Endothelial cell of umbilical vein (primary cell): ENCODE results near the gene TRIM37. TPM values are rescaled to one million over a fixed set of nuclear protein-coding genes. Genes with fewer than 3 reads are reported as not detected.

Experiments
- BruUV-seq: library from RNA; stranded (reverse); fragments of 400-500 nt; replicated peaks from 2 replicates; lab custom pipeline; 2021; lab: Mats Ljungman, UMichigan
- CTCF ChIA-PET: fragments of 300-600, 350-600 bp; sonication (Branson Sonifier 250); formaldehyde crosslinking; loops from one replicate; lab custom pipeline; 2021; ENCODE audit warnings: antibody characterized with exemption, inconsistent platforms; lab: Charles Lee
- POLR2A ChIA-PET: fragments of 300-600, 350-600 bp; sonication (Branson Sonifier 250); formaldehyde crosslinking; loops from one replicate; lab custom pipeline; 2021; ENCODE audit warnings: antibody characterized with exemption, inconsistent platforms; lab: Charles Lee
- DNase-seq: peaks from one replicate; pipeline ENCODE4 v3.0.0-alpha.2; 2011; ENCODE audit warnings: low read depth, low spot score
- FAIRE-seq: peaks from 2 replicates; lab custom pipeline; 2011; peaks lifted over from hg19 to GRCh38; lab: Jason Lieb, UNC
- H2AFZ ChIP-seq: 2 replicates; pipeline ENCODE4 v1.6.0; 2012; ENCODE audit warnings: low read depth, low read length, control low read depth, inconsistent platforms
- H3K27ac ChIP-seq: 2 replicates; pipeline ENCODE4 v1.5.1; 2011; ENCODE audit warnings: low read depth, mild to moderate bottlenecking, control low read depth, low read length, moderate library complexity; ENCODE audit not compliant: insufficient read depth
- H3K27me3 ChIP-seq, 2 experiments: 2 replicates each; pipeline versions ENCODE4 v1.6.0 to v1.6.1; 2011; ENCODE audit warnings: low read length in 2 of 2, mixed read lengths in 1 of 2; ENCODE audit not compliant: control insufficient read depth in 2 of 2, insufficient read depth in 2 of 2
- H3K36me3 ChIP-seq, 2 experiments: 2 replicates in 1 of 2; 3 replicates in 1 of 2; pipeline ENCODE4 v1.5.1; 2011; ENCODE audit warnings: low read length in 2 of 2, mild to moderate bottlenecking in 1 of 2, moderate library complexity in 1 of 2; ENCODE audit not compliant: control insufficient read depth in 2 of 2, insufficient read depth in 2 of 2; ENCODE audit errors: extremely low read depth in 1 of 2
- H3K4me1 ChIP-seq: 3 replicates; pipeline ENCODE4 v1.5.1; 2011; ENCODE audit warnings: mild to moderate bottlenecking, low read length; ENCODE audit not compliant: control insufficient read depth, insufficient read depth; ENCODE audit errors: extremely low read depth
- H3K4me2 ChIP-seq: 2 replicates; pipeline ENCODE4 v1.6.1; 2011; ENCODE audit warnings: low read length, control low read depth, mixed read lengths; ENCODE audit not compliant: insufficient read depth
- H3K4me3 ChIP-seq, 3 experiments: fragments of 200-600 bp in 1 of 3; sonication (generic), shearing (Covaris generic) in 1 of 3; replicated peaks in 1 of 3; 2 replicates each; pipeline ENCODE4 v1.5.1; 2011 to 2016; ENCODE audit warnings: control low read depth in 3 of 3, low read length in 3 of 3, mild to moderate bottlenecking in 2 of 3, inconsistent platforms in 1 of 3, low read depth in 1 of 3, moderate library complexity in 1 of 3; ENCODE audit not compliant: insufficient read depth in 1 of 3
- H3K79me2 ChIP-seq: 2 replicates; pipeline ENCODE4 v1.6.0; 2012; ENCODE audit warnings: low read length, inconsistent platforms; ENCODE audit not compliant: control insufficient read depth, insufficient read depth
- H3K9ac ChIP-seq: replicated peaks from 2 replicates; pipeline ENCODE3; 2011; ENCODE audit warnings: low read length, control low read depth; ENCODE audit not compliant: insufficient read depth; ENCODE audit errors: extremely low read depth
- H3K9me1 ChIP-seq: replicated peaks from 3 replicates; pipeline ENCODE4 v1.6.0; 2011; ENCODE audit warnings: mild to moderate bottlenecking, low read length; ENCODE audit not compliant: control insufficient read depth, insufficient read depth; ENCODE audit errors: extremely low read depth
- H3K9me3 ChIP-seq: replicated peaks from 2 replicates; pipeline ENCODE4 v1.5.1; 2012; ENCODE audit warnings: low read length, inconsistent platforms; ENCODE audit not compliant: control insufficient read depth, insufficient read depth
- H4K20me1 ChIP-seq: replicated peaks from 2 replicates; pipeline ENCODE3; 2011; ENCODE audit warnings: mild to moderate bottlenecking, low read length; ENCODE audit not compliant: control insufficient read depth, insufficient read depth; ENCODE audit errors: extremely low read depth
- EZH2 ChIP-seq: IDR thresholded peaks from 2 replicates; pipeline ENCODE4 v1.6.1; 2012; ENCODE audit warnings: borderline replicate concordance, low read depth, mild to moderate bottlenecking, moderate library complexity, low read length, inconsistent platforms; ENCODE audit not compliant: severe bottlenecking
- FOS ChIP-seq: IDR thresholded peaks from 2 replicates; pipeline ENCODE4 v1.6.1; 2011; ENCODE audit warnings: mild to moderate bottlenecking, low read length, moderate library complexity, borderline replicate concordance; ENCODE audit not compliant: insufficient read depth
- GATA2 ChIP-seq: IDR thresholded peaks from 2 replicates; pipeline ENCODE4 v1.7.0; 2011; ENCODE audit warnings: low read depth, mild to moderate bottlenecking, moderate library complexity, mixed read lengths, low read length; ENCODE audit not compliant: insufficient read length, insufficient read depth
- JUN ChIP-seq: IDR thresholded peaks from 2 replicates; pipeline ENCODE4 v1.6.1; 2011; ENCODE audit warnings: borderline replicate concordance, low read depth; ENCODE audit not compliant: insufficient read length, insufficient read depth
- MYC ChIP-seq: IDR thresholded peaks from one replicate; pipeline ENCODE4 v1.6.1; 2011; ENCODE audit warnings: mild to moderate bottlenecking, low read depth, low read length
- POLR2A ChIP-seq: IDR thresholded peaks from 2 replicates; pipeline ENCODE4 v1.6.1; 2012; ENCODE audit warnings: low read depth, mild to moderate bottlenecking, control low read depth, low read length
- POLR2AphosphoS5 ChIP-seq: IDR thresholded peaks from 2 replicates; pipeline ENCODE4 v1.6.1; 2012; ENCODE audit warnings: low read depth, mild to moderate bottlenecking, control low read depth, low read length, moderate library complexity; ENCODE audit not compliant: insufficient read depth
- dilution Hi-C: fragments of 300-500 bp; cut with MboI; formaldehyde crosslinking; loops from one replicate; pipeline ENCODE4 v1.15.0; 2019; ENCODE audit warnings: low sequenced_read_pairs; ENCODE audit not compliant: extremely low pct_ligation_motif_present
- intact Hi-C: fragments of 100-400 bp; cut with micrococcal nuclease; formaldehyde crosslinking; loops from one replicate; pipeline ENCODE4 v1.10.0; 2022
- polyA plus RNA-seq, 4 experiments: library from polyadenylated mRNA; depleted of rRNA in 3 of 4; stranded (reverse) in 3 of 4; unstranded in 1 of 4; fragments of >200 nt; gene quantifications; 2 replicates each; pipeline versions ENCODE4 v1.2.1 to v1.2.3, GENCODE V29; 2011 to 2012; ENCODE audit warnings: missing spikeins in 1 of 4
- total RNA-seq: library from RNA; stranded (reverse); gene quantifications from 2 replicates; pipeline ENCODE4 v1.2.3, GENCODE V29; 2021
- TF ChIP-seq, protein P1 (sequence below): IDR thresholded peaks from 2 replicates; pipeline ENCODE4 v1.6.1; 2011; ENCODE audit not compliant: insufficient read depth, insufficient read length
- TF ChIP-seq, protein P2 (sequence below), 2 donors: IDR thresholded peaks; 1 replicate in 1 of 2; 2 replicates in 1 of 2; pipeline ENCODE4 v1.5.1; 2011; ENCODE audit warnings: low read length in 2 of 2, mild to moderate bottlenecking in 2 of 2, moderate library complexity in 2 of 2, control low read depth in 1 of 2, inconsistent platforms in 1 of 2, low read depth in 1 of 2; ENCODE audit not compliant: insufficient read depth in 1 of 2; ENCODE audit errors: extremely low read depth in 1 of 2

The TRIM37 gene
- total and polyA plus RNA-seq, 2 donors (not counting 3 experiments of a cell fraction or from before 2014, with no cell fraction given): 18.8 to 41.9 TPM

DNA sequence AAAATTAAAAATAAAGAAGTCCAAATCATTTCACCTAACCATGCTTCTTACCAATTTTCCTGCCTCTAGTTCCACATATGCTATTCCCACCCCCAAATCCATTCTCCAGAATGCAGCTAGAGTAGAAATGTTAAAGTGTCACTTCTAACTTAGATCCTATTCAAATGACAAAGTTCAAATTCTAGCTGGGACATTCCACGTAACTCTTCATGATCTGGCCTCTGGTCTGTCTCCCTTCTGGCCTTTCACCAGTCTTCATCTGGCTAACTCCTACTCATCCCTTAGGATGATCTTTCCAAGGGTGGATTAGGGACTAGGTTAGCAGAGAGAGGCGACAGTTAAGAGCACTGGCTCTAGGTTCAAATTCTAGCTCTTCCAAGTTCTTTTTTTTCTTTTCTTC is 97.9 kb downstream of the TRIM37 start:
- CTCF ChIA-PET: interaction anchor here (0.8 to 1.5 kb wide), 2 partner anchors 298 to 490 kb away, joined by 3 read pairs; no protein-coding TSS in a partner anchor
- dilution Hi-C loops: no loop called here

DNA sequence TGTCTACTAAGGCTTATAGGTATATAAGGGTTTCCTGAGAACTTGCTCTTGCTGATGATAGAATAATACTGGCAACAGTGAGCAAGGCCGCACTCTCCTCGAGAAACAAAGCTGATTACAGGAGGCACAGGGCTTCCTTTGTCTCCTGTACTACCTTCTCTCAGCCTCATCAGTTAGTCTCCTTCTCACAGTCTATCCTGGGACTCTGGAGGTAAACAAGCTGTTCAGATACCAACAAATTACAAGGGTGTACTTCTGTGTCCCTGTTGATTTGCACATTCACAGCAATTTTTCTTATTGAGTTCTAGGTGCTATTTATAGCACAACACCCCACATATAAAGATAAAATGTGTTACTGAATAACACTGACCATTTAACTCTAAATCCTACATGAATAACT is 98.7 kb downstream of the TRIM37 start:
- Histone ChIP-seq H3K27me3 (no peaks in the 10 kb centered on the region), H3K27ac (no peak overlapping the region), H3K4me2 (no peak overlapping the region), H3K4me1 (peaks cover 11% of the 10 kb centered on the region), H2AFZ (no peak overlapping the region), H3K9me1 (no peaks in the 10 kb centered on the region), H3K9ac (no peak overlapping the region), H3K79me2 (no peaks in the 10 kb centered on the region), H4K20me1 (no peaks in the 10 kb centered on the region), H3K36me3 (peaks cover 2 to 3% of the 10 kb centered on the region in 2 experiments), H3K9me3 (no peaks in the 10 kb centered on the region), H3K4me3 (no peak overlapping the region)
- ChIA-PET CTCF (interaction anchor here (0.8 to 1.5 kb wide), 2 partner anchors 297 to 489 kb away, joined by 3 to 5 read pairs; no protein-coding TSS in a partner anchor), POLR2A (no interaction called here)
- TF ChIP-seq FOS: no peak
- TF ChIP-seq POLR2AphosphoS5: no peak
- TF ChIP-seq, protein P1, sequence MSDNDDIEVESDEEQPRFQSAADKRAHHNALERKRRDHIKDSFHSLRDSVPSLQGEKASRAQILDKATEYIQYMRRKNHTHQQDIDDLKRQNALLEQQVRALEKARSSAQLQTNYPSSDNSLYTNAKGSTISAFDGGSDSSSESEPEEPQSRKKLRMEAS: no peak
- no peak for TF ChIP-seq JUN
- TF ChIP-seq MYC: no peak
- TF ChIP-seq EZH2: no peak
- TF ChIP-seq GATA2: no peak
- TF ChIP-seq POLR2A: no peak
- TF ChIP-seq, protein P2, sequence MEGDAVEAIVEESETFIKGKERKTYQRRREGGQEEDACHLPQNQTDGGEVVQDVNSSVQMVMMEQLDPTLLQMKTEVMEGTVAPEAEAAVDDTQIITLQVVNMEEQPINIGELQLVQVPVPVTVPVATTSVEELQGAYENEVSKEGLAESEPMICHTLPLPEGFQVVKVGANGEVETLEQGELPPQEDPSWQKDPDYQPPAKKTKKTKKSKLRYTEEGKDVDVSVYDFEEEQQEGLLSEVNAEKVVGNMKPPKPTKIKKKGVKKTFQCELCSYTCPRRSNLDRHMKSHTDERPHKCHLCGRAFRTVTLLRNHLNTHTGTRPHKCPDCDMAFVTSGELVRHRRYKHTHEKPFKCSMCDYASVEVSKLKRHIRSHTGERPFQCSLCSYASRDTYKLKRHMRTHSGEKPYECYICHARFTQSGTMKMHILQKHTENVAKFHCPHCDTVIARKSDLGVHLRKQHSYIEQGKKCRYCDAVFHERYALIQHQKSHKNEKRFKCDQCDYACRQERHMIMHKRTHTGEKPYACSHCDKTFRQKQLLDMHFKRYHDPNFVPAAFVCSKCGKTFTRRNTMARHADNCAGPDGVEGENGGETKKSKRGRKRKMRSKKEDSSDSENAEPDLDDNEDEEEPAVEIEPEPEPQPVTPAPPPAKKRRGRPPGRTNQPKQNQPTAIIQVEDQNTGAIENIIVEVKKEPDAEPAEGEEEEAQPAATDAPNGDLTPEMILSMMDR (IDR thresholded peaks at IDR 0.05; ENCODE audit: extremely low read depth in 1 of 2, insufficient read depth in 1 of 2, low read depth in 1 of 2, low read length in 2 of 2): no peak
- no TSS peak for BruUV-seq
- DNase-seq (no peak), FAIRE-seq (no peak)
- dilution Hi-C loops (no loop called here), intact Hi-C loops (no loop called here)

More for the DNA sequence above, 97.9 kb downstream of the TRIM37 start:
- Histone ChIP-seq H3K4me1 (peaks cover 10% of the 10 kb centered on the region), H4K20me1 (no peaks in the 10 kb centered on the region), H3K27me3 (no peaks in the 10 kb centered on the region), H3K4me3 (no peak overlapping the region), H3K79me2 (no peaks in the 10 kb centered on the region), H3K9me1 (no peaks in the 10 kb centered on the region), H3K27ac (no peak overlapping the region), H3K4me2 (no peak overlapping the region), H3K9ac (no peak overlapping the region), H2AFZ (no peak overlapping the region), H3K9me3 (no peaks in the 10 kb centered on the region), H3K36me3 (peaks cover 2 to 3% of the 10 kb centered on the region in 2 experiments)
- intact Hi-C loops: no loop called here
- POLR2A ChIA-PET: no interaction called here
- no TSS peak for BruUV-seq
- DNase-seq (no peak), FAIRE-seq (no peak)
- TF ChIP-seq POLR2AphosphoS5: no peak
